Rectal smooth muscle tissue (tissue), 1 donor: Measurements from ENCODE around the gene IL17REL.

Experiments
- H3K27ac ChIP-seq: one replicate; pipeline ENCODE4 v1.7.0; 2013; ENCODE audit warnings: low read depth, low read length, inconsistent platforms
- H3K27me3 ChIP-seq: one replicate; pipeline ENCODE4 v1.7.0; 2013; ENCODE audit warnings: low read length; ENCODE audit not compliant: control insufficient read depth, insufficient read depth
- H3K36me3 ChIP-seq: one replicate; pipeline ENCODE4 v1.7.0; 2013; ENCODE audit warnings: low read length; ENCODE audit not compliant: control insufficient read depth, insufficient read depth
- H3K4me1 ChIP-seq: one replicate; pipeline ENCODE4 v1.7.0; 2013; ENCODE audit warnings: low read length; ENCODE audit not compliant: control insufficient read depth, insufficient read depth
- H3K4me3 ChIP-seq: one replicate; pipeline ENCODE4 v1.7.0; 2013; ENCODE audit warnings: low read length
- H3K9ac ChIP-seq: one replicate; pipeline ENCODE4 v1.7.0; 2013; ENCODE audit warnings: low read length

The IL17REL gene

GRCh38 chr22:49966041-49966773 lies 46.4 kb downstream of the IL17REL start:
- no peaks in the 10 kb centered on the region for H3K27me3 ChIP-seq
- no peak overlapping the region for H3K9ac ChIP-seq
- no peak overlapping the region for H3K4me3 ChIP-seq
- no peak overlapping the region for H3K27ac ChIP-seq
- H3K4me1 ChIP-seq = peaks cover 21% of the 10 kb centered on the region
- peaks cover 9% of the 10 kb centered on the region for H3K36me3 ChIP-seq

GRCh38 chr22:49965091-49966040 lies 47.2 kb downstream of the IL17REL start:
- Histone ChIP-seq H3K4me1 (peaks cover 21% of the 10 kb centered on the region), H3K9ac (no peak overlapping the region), H3K4me3 (no peak overlapping the region), H3K27me3 (no peaks in the 10 kb centered on the region), H3K36me3 (peaks cover 9% of the 10 kb centered on the region), H3K27ac (no peak overlapping the region)

- H3K4me1 ChIP-seq = peaks cover 21% of the 10 kb centered on the region
- H3K27me3 ChIP-seq = no peaks in the 10 kb centered on the region
- H3K4me3 ChIP-seq = no peak overlapping the region
- H3K27ac ChIP-seq = no peak overlapping the region
- H3K36me3 ChIP-seq = peaks cover 9% of the 10 kb centered on the region
- H3K9ac ChIP-seq = no peak overlapping the region
These were observed 48.2 kb downstream of the IL17REL start for GRCh38 chr22:49964136-49965090.

- Histone ChIP-seq H3K9ac (no peak overlapping the region), H3K4me3 (peak overlapping the region; percentile 69), H3K27ac (peak overlapping the region; percentile 36), H3K36me3 (peaks cover 9% of the 10 kb centered on the region), H3K4me1 (peaks cover 21% of the 10 kb centered on the region), H3K27me3 (no peaks in the 10 kb centered on the region)
These were observed 48.9 kb downstream of the IL17REL start for GRCh38 chr22:49963647-49964026.

- H3K9ac ChIP-seq = peak overlapping the region; percentile 76
- peak overlapping the region; percentile 69 for H3K4me3 ChIP-seq
- H3K27me3 ChIP-seq = no peaks in the 10 kb centered on the region
- peaks cover 9% of the 10 kb centered on the region for H3K36me3 ChIP-seq
- H3K4me1 ChIP-seq = peaks cover 21% of the 10 kb centered on the region
- peak overlapping the region; percentile 73 for H3K27ac ChIP-seq
These were observed 49.6 kb downstream of the IL17REL start for GRCh38 chr22:49962751-49963646.

- peak overlapping the region; percentile 73 for H3K27ac ChIP-seq
- H3K36me3 ChIP-seq = peaks cover 9% of the 10 kb centered on the region
- peak overlapping the region; percentile 87 for H3K9ac ChIP-seq
- H3K4me1 ChIP-seq = peaks cover 16% of the 10 kb centered on the region
- no peaks in the 10 kb centered on the region for H3K27me3 ChIP-seq
- peak overlapping the region; percentile 86 for H3K4me3 ChIP-seq
These were observed 50.4 kb downstream of the IL17REL start for GRCh38 chr22:49962012-49962750.

GRCh38 chr22:49961601-49962011 lies 51.0 kb downstream of the IL17REL start:
- peaks cover 12% of the 10 kb centered on the region for H3K4me1 ChIP-seq
- H3K36me3 ChIP-seq = peaks cover 9% of the 10 kb centered on the region
- H3K27me3 ChIP-seq = no peaks in the 10 kb centered on the region
- peak overlapping the region; percentile 73 for H3K27ac ChIP-seq
- H3K4me3 ChIP-seq = peak overlapping the region; percentile 86
- peak overlapping the region; percentile 87 for H3K9ac ChIP-seq

GRCh38 chr22:49961005-49961600 lies 51.5 kb downstream of the IL17REL start:
- peak overlapping the region; percentile 73 for H3K27ac ChIP-seq
- H3K4me1 ChIP-seq = peaks cover 12% of the 10 kb centered on the region

GRCh38 chr22:49960159-49961004 lies 52.2 kb downstream of the IL17REL start, which contains the start of gene PIM3:
PIM3 (plus strand) TSS chr22:49960772; CDS start chr22:49960948, 176 bp downstream.
- H3K4me3 ChIP-seq = peak within 1 kb of the TSS; percentile 86
- H3K36me3 ChIP-seq = peaks cover 9% of the 10 kb centered on the region
- peak within 1 kb of the TSS; percentile 83 for H3K27ac ChIP-seq
- no peaks in the 10 kb centered on the region for H3K27me3 ChIP-seq
- peaks cover 12% of the 10 kb centered on the region for H3K4me1 ChIP-seq
- peak within 1 kb of the TSS; percentile 87 for H3K9ac ChIP-seq

More at GRCh38 chr22:49961005-49961600, 51.5 kb downstream of the IL17REL start:
- Histone ChIP-seq H3K36me3 (peaks cover 9% of the 10 kb centered on the region), H3K4me3 (peak overlapping the region; percentile 86), H3K9ac (peak overlapping the region; percentile 87), H3K27me3 (no peaks in the 10 kb centered on the region)

- H3K36me3 ChIP-seq = peaks cover 9% of the 10 kb centered on the region
- H3K4me3 ChIP-seq = peak overlapping the region; percentile 86
- peak overlapping the region; percentile 71 for H3K9ac ChIP-seq
- H3K27me3 ChIP-seq = no peaks in the 10 kb centered on the region
- peaks cover 12% of the 10 kb centered on the region for H3K4me1 ChIP-seq
- peak overlapping the region; percentile 83 for H3K27ac ChIP-seq
These were observed 52.8 kb downstream of the IL17REL start for GRCh38 chr22:49959782-49960158.
